HUES6 (cell line): ENCODE results near the gene MRAP.
"Not testable (repeated sequence)": the region's sequence is repeated elsewhere in the genome, so short reads cannot be mapped to it uniquely, and the experiment has no call there.

ENCODE experiments used
- H3K27ac ChIP-seq: 2 replicates; pipeline ENCODE4 v1.7.0; 2013; ENCODE audit warnings: low read depth, mild to moderate bottlenecking, low read length, inconsistent platforms
- H3K27me3 ChIP-seq: 2 replicates; pipeline ENCODE4 v1.6.1; 2013; ENCODE audit warnings: low read length; ENCODE audit not compliant: control insufficient read depth, insufficient read depth
- H3K36me3 ChIP-seq: 2 replicates; pipeline ENCODE4 v1.6.1; 2013; ENCODE audit warnings: low read length; ENCODE audit not compliant: control insufficient read depth, insufficient read depth
- H3K4me1 ChIP-seq: 2 replicates; pipeline ENCODE4 v1.6.1; 2013; ENCODE audit warnings: low read length; ENCODE audit not compliant: control insufficient read depth, insufficient read depth
- H3K4me3 ChIP-seq: 2 replicates; pipeline ENCODE4 v1.5.1; 2013; ENCODE audit warnings: low read depth, low read length
- H3K9ac ChIP-seq: one replicate; pipeline ENCODE4 v1.6.1; 2013; ENCODE audit warnings: mild to moderate bottlenecking, low read length
- H3K9me3 ChIP-seq: 2 replicates; pipeline ENCODE4 v1.6.1; 2013; ENCODE audit warnings: low read depth, low read length; ENCODE audit not compliant: control insufficient read depth, insufficient read depth

Gene MRAP

DNA sequence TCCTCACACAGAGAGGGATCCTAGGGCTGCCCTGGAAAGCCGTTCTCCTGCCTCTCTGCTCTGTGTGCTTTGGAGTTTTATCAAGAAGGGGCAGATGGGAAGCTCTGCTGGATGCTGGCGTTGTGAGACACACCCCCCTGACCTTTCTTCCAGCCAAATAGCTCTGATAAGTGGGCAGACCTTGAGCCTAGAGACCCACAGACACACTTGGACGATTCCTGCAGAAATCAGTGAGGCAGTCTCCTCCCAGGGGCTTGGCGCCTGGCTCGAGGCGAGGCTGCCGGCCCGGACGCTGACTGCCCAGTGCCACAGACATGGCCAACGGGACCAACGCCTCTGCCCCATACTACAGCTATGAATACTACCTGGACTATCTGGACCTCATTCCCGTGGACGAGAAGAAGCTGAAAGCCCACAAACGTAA lies at the start of gene MRAP:
Gene MRAP (plus strand): TSS at position 198 of the 424 bp plus-strand sequence. CDS start 117 bp downstream, at position 315.
- H3K4me1 ChIP-seq, result no peaks in the 10 kb centered on the region
- no peak within 1 kb of the TSS for H3K9ac ChIP-seq
- no peak within 1 kb of the TSS for H3K27ac ChIP-seq
- peaks cover 10% of the 10 kb centered on the region; the same call in 1 of the 2 replicates for H3K36me3 ChIP-seq
- peaks cover 5% of the 10 kb centered on the region; the same call in 1 of the 2 replicates for H3K9me3 ChIP-seq
- H3K27me3 ChIP-seq, result no peaks in the 10 kb centered on the region
- no peak within 1 kb of the TSS for H3K4me3 ChIP-seq

DNA sequence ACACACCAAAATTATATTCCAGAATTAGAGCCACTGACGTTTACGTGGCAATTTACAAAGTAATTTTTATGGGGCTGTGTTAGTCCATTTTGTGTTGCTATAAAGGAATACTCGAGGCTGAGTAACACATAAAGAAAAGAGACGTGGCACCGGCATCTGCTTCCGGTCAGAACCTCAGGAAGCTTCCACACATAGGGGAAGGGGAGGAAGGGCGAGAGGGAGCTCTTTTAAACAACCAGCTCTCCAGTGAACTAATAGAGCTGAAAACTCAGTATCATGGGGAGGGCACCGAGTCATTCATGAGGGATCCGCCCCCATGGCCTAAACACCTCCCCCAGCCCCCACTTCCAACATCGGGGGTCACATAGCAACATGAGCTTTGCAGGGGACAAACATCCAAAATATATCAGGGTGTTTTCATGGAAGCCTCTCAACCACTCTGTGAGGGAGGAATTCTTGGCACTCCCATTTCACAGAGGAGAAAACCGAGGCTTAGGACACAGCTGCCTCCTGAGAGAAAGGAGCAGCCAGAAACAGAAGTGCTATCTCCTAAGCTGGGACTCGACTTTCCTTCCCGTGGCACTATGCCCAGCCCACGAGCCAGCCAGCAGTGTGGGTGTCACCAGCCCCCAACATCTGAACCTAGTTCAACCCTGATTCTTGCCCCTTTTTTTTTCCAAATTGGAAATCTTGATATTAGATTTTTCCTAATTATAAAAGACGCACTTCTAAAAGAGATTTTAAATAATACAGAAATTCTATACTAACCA lies 49.0 kb upstream of the MRAP start:
- Histone ChIP-seq H3K4me1 (no peaks in the 10 kb centered on the region), H3K9me3 (no peaks in the 10 kb centered on the region), H3K27me3 (no peaks in the 10 kb centered on the region), H3K4me3 (no peak overlapping the region), H3K36me3 (no peaks in the 10 kb centered on the region), H3K27ac (no peak overlapping the region), H3K9ac (no peak overlapping the region)

DNA sequence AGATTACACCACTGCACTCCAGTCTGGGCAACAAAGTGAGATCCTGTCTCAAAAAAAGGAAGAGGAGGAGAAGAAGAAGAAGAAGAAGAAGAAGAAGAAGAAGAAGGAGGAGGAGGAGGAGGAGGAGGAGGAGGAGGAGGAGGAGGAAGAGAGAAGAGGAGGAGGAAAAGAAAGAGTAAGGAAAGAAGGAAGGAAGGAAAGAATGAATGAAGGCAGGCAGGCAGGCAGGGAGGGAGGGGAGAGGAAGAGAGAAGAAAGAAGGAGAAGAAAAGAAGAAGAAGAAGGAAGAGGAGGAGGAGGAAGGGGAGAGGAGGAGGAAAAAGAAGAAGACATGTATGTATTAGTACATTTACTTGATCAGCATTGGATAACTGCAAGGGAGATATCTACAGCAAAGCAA lies 46.5 kb upstream of the MRAP start:
- H3K9ac ChIP-seq, result no peak overlapping the region
- no peaks in the 10 kb centered on the region for H3K36me3 ChIP-seq
- H3K27me3 ChIP-seq, result no peaks in the 10 kb centered on the region
- no peaks in the 10 kb centered on the region for H3K9me3 ChIP-seq
- no peak overlapping the region for H3K4me3 ChIP-seq
- H3K4me1 ChIP-seq, result no peaks in the 10 kb centered on the region
- no peak overlapping the region for H3K27ac ChIP-seq

DNA sequence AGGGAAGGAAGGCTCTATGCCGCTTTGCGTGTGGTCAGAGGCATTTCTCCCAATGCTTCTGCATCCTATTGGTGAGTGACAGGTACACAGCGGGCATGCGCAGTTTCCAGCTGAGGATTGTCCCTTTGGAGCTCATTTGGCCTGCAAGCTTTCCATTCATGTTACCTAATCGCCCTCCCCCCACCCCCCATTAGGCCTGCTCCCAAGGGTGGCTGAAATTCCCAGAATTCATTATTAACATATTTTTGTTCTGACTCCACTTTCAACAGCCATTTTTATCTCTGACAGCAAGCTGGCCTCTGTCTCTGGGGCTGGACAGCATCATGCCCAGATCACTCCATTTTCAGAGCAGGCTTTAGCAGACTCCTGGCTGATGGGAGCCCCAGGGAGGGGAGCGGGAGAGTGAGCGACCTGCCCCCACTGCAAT lies 45.4 kb upstream of the MRAP start:
- no peak overlapping the region for H3K27ac ChIP-seq
- H3K27me3 ChIP-seq, result no peaks in the 10 kb centered on the region
- no peak overlapping the region for H3K9ac ChIP-seq
- peaks cover 4% of the 10 kb centered on the region; the same call in 1 of the 2 replicates for H3K4me1 ChIP-seq
- H3K36me3 ChIP-seq, result no peaks in the 10 kb centered on the region
- no peak overlapping the region for H3K4me3 ChIP-seq
- H3K9me3 ChIP-seq, result no peaks in the 10 kb centered on the region

DNA sequence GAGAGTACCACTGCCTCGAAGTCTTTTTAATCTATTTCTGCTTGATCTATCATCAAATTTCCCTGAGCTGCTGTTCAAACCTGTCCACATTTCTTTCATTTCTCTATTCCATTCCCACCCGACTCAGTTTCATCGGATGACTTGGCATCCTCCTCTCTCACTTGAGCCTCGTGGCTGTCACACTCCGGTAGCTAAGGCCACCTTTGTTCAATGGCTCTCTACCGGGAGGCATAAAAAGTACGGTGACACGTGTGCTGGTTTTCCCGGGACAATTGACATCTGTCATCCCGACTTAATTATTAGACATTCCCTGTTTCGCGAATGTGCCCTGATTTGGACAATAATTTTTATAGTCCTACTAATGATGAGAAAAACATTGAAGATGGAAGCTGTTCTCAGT lies 42.4 kb upstream of the MRAP start:
- Histone ChIP-seq H3K4me3 (no peak overlapping the region), H3K27ac (no peak overlapping the region), H3K9ac (no peak overlapping the region), H3K4me1 (peaks cover 4% of the 10 kb centered on the region; the same call in 1 of the 2 replicates), H3K9me3 (no peaks in the 10 kb centered on the region), H3K36me3 (no peaks in the 10 kb centered on the region), H3K27me3 (no peaks in the 10 kb centered on the region)

DNA sequence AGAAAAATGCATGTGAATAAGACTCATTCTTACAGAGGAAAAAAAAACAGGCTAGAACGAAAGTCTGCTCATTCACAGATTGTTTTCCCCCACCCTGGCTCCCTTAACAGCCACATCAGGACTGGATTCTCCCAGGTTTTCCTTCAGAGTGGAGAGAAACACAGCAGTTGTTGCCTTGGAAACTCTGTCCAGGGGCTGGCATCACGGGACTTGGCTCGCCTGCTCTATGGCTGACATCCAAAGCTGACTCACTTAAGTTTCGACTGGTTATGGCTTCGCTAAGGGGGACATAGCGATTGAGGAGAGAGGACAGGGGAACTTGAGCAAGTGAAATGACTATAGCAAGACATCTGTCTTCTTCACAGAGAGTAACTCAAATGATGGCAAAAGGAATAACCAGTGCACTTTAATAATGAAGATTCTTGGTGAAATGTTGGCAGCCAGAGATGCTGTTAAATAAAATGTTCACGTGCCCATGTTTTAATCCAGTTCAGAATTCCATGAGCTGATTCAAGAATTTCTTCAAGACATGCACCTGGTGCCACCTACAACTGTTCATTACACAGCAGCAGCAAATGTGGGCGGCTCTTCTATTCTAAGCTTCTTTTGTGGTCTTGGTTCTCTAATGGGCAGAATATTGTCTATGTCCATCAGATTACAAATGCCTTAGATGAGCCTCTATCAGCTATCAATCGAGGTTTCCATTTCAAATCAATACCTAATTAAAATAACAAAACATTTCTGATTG lies 41.6 kb upstream of the MRAP start:
- H3K4me1 ChIP-seq, result peaks cover 4% of the 10 kb centered on the region; the same call in 1 of the 2 replicates
- no peaks in the 10 kb centered on the region for H3K27me3 ChIP-seq
- no peak overlapping the region for H3K4me3 ChIP-seq
- no peak overlapping the region for H3K27ac ChIP-seq
- no peaks in the 10 kb centered on the region for H3K9me3 ChIP-seq
- H3K36me3 ChIP-seq, result no peaks in the 10 kb centered on the region
- H3K9ac ChIP-seq, result no peak overlapping the region

DNA sequence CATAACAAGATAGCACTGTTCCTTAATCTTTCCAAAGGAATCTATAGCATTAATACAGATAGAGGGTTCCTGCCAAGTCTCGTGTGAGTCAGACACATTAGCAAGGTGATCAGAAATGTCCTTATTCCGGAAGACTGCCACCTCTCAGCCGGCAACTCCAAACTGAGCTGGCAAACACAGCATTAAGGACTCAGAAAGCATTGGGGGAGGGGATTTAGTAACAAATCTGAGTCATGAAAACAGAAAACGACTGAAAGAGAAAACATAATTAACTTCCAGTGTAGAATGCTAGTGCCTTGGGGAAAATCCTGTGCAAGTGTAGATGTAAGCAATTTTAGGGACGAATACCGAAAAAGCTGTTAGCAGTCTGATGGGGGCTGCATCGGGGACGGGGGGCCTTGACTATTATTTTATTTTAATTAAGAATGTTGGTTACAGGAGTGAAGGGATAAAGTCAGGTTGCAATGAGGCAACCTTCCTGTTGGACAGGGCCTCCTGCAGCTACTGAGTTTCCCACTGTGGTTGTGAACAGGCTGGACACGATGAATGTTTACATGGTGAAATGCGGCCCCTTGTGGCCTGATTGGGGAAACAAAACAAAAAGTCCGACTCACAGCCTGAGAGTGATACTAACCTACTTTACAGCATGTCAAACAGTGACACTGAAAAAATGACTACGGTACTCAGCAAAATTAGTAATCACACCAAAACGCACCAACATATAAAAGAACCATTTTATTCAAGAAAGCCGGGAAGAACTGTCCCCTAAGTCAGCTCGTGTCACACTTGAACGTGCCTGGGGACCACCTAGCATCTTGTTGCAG lies 40.5 kb upstream of the MRAP start:
- Histone ChIP-seq H3K9ac (no peak overlapping the region), H3K36me3 (no peaks in the 10 kb centered on the region), H3K4me3 (no peak overlapping the region), H3K27ac (no peak overlapping the region), H3K27me3 (no peaks in the 10 kb centered on the region), H3K9me3 (no peaks in the 10 kb centered on the region), H3K4me1 (peaks cover 4% of the 10 kb centered on the region; the same call in 1 of the 2 replicates)

DNA sequence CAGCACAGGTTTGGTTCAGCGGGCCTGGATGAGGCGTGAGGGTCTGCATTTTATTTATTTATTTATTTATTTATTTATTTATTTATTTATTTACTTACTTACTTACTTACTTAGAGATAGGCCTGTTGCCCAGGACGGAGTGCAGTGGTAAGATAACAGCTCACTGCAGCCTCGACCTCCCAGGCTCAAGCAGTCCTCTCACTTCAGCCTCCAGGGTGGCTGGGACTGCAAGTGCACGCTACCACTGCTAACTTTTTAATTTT lies 39.9 kb upstream of the MRAP start:
- not testable (repeated sequence) for H3K27ac ChIP-seq

DNA sequence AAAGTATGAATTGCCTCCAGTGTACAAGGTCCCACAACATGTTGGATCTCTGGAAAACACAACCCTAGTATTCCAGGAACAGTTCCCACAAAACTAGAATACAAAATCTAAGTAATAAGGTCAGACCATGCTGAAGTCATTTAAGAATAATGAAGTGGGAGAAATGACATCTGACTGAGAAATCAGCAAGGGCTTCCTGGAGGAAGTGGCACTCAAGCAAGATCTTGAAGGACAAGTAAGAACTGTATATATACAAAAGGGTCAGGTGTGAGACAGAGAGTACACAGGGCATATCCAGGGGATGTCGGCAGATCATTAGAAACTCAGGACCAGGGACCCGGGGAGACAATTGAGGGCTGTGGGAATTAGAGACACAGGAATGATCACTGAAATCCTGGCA lies 38.5 kb upstream of the MRAP start:
- peaks cover 4% of the 10 kb centered on the region; the same call in 1 of the 2 replicates for H3K4me1 ChIP-seq
- H3K27me3 ChIP-seq, result no peaks in the 10 kb centered on the region
- no peak overlapping the region for H3K4me3 ChIP-seq
- no peak overlapping the region for H3K27ac ChIP-seq
- no peak overlapping the region for H3K9ac ChIP-seq
- no peaks in the 10 kb centered on the region for H3K36me3 ChIP-seq
- H3K9me3 ChIP-seq, result no peaks in the 10 kb centered on the region

More for the DNA sequence above, 39.9 kb upstream of the MRAP start:
- H3K36me3 ChIP-seq, H3K9me3 ChIP-seq, H3K4me1 ChIP-seq, H3K27me3 ChIP-seq, H3K4me3 ChIP-seq, H3K9ac ChIP-seq: not testable (repeated sequence)

DNA sequence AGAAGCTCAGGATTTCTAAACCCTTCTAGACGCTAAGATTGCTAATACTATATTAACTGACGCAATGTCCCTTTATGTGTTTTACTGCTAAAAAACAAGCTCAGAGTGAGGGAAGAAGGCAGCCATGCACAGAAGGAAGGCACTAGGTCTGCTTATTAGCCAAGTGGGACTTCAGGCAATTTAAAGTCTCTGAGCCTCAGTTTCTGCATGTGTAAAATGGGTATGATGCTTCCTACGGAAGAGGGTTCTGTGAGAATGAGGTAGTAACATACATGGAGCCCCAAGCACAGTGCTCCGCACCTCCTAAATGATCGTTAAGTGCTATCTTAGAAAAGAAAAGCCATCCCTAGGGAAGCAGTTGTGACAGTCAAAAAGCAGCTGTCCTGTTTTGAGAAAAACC lies 36.7 kb upstream of the MRAP start:
- Histone ChIP-seq H3K36me3 (peaks cover 4% of the 10 kb centered on the region), H3K4me1 (peaks cover 4% of the 10 kb centered on the region; the same call in 1 of the 2 replicates), H3K4me3 (no peak overlapping the region), H3K27me3 (no peaks in the 10 kb centered on the region), H3K9ac (no peak overlapping the region), H3K9me3 (no peaks in the 10 kb centered on the region), H3K27ac (no peak overlapping the region)

DNA sequence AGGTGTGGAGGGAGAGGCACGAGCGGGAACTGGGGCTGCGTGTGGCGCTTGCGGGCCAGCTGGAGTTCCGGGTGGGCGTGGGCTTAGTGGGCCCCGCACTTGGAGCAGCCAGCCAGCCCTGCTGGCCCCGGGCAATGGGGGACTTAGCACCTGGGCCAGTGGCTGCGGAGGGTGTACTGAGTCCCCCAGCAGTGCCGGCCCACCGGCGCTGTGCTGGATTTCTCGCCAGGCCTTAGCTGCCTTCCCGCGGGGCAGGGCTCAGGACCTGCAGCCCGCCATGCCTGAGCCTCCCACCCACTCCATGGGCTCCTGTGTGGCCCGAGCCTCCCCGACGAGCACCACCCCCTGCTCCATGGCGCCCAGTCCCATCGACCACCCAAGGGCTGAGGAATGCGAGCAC lies 33.3 kb upstream of the MRAP start:
- H3K9me3 ChIP-seq, H3K27me3 ChIP-seq, H3K27ac ChIP-seq: not testable (repeated sequence)

More for the DNA sequence above, 33.3 kb upstream of the MRAP start:
- not testable (repeated sequence) for H3K4me1 ChIP-seq, H3K9ac ChIP-seq, H3K4me3 ChIP-seq
- H3K36me3 ChIP-seq, result peaks cover 32% of the 10 kb centered on the region
